Mucosa of descending colon (tissue), 3 donors: ENCODE results near the gene CASP10. TPM values are rescaled to one million over a fixed set of nuclear protein-coding genes. Genes with fewer than 3 reads are reported as not detected.

Experiments
- ATAC-seq: fragments of 200-7000 bp; cut with Tn5 transposase; one replicate; pipeline ENCODE4 v1.9.1; 2020; ENCODE audit warnings: mild to moderate bottlenecking, moderate library complexity
- DNase-seq, 3 donors: peaks; one replicate each; pipeline ENCODE4 v3.0.0-alpha.2; 2020
- H3K36me3 ChIP-seq: fragments of 200-600 bp; one replicate; pipeline ENCODE4 v1.8.0; 2021; ENCODE audit warnings: low read depth, mild to moderate bottlenecking
- H3K4me1 ChIP-seq: fragments of 200-600 bp; one replicate; pipeline ENCODE4 v1.8.0; 2021; ENCODE audit warnings: low read depth, mild to moderate bottlenecking
- H3K4me3 ChIP-seq: fragments of 200-600 bp; one replicate; pipeline ENCODE4 v1.8.0; 2021; ENCODE audit warnings: mild to moderate bottlenecking
- H3K9me3 ChIP-seq: fragments of 200-600 bp; one replicate; pipeline ENCODE4 v1.8.0; 2021; ENCODE audit warnings: mild to moderate bottlenecking
- intact Hi-C, 2 donors: fragments of 100-400 bp; cut with DNase I in 1 of 2; cut with micrococcal nuclease in 1 of 2; formaldehyde crosslinking; loops; one replicate each; pipeline versions ENCODE4 v1.11.0 to v1.11.1; 2022; cut with DNase I, micrococcal nuclease
- total RNA-seq, 3 donors: library from RNA; stranded (reverse); fragmentation: NEBNext Ultra II Directional in 2 of 3; extraction: Animal tissue kit (Norgen Biotek cat#: 25700) in 2 of 3; gene quantifications; one replicate each; pipeline versions ENCODE4 v1.2.1 to v1.2.4, GENCODE V29; 2021 to 2023
- TF ChIP-seq, protein P1 (sequence below): fragments of 200-600 bp; IDR thresholded peaks from one replicate; pipeline ENCODE4 v1.8.0; 2022; ENCODE audit warnings: antibody characterized with exemption, mild to moderate bottlenecking
- donor health status: DM: no; HTN: no; CAD: no; lungs with moderate emphysema.
- donor health status: DM: no; HTN: no; CAD: no.
- donor health status: DM: no; HTN: yes; CAD: no.

CASP10 gene
- total RNA-seq, 3 donors from 2014 or later = 38.6 to 66.1 (median 58.5) TPM

GRCh38 chr2:201204655-201205514 lies 21.9 kb downstream of the CASP10 start:
- TF ChIP-seq, protein P1, sequence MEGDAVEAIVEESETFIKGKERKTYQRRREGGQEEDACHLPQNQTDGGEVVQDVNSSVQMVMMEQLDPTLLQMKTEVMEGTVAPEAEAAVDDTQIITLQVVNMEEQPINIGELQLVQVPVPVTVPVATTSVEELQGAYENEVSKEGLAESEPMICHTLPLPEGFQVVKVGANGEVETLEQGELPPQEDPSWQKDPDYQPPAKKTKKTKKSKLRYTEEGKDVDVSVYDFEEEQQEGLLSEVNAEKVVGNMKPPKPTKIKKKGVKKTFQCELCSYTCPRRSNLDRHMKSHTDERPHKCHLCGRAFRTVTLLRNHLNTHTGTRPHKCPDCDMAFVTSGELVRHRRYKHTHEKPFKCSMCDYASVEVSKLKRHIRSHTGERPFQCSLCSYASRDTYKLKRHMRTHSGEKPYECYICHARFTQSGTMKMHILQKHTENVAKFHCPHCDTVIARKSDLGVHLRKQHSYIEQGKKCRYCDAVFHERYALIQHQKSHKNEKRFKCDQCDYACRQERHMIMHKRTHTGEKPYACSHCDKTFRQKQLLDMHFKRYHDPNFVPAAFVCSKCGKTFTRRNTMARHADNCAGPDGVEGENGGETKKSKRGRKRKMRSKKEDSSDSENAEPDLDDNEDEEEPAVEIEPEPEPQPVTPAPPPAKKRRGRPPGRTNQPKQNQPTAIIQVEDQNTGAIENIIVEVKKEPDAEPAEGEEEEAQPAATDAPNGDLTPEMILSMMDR = no peak
- H3K9me3 ChIP-seq = no peaks in the 10 kb centered on the region
- no peak for ATAC-seq
- H3K4me1 ChIP-seq = no peaks in the 10 kb centered on the region
- H3K4me3 ChIP-seq = no peak overlapping the region
- no peak for DNase-seq
- intact Hi-C loops = no loop called here
- H3K36me3 ChIP-seq = no peaks in the 10 kb centered on the region

DNA sequence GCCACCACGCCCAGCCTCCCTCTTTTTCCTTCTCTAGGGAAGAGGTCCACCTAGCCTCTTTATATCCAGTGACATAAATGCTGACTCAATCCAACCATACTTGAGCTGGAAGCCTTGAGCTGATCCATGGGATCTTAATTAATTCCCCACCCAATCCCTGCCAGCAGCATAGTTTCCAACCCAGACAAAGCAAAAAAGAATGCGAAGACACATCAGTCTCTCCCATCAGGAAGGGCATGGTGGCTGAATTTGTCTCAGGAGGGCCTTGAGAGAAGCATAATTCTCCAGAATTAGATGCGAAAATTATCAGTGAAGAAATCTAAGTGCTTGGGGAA lies 22.5 kb downstream of the CASP10 start:
- H3K4me1 ChIP-seq = no peaks in the 10 kb centered on the region
- TF ChIP-seq, protein P1 = no peak
- intact Hi-C loops = no loop called here
- no peak for ATAC-seq
- no peak overlapping the region for H3K4me3 ChIP-seq
- H3K36me3 ChIP-seq = no peaks in the 10 kb centered on the region
- no peaks in the 10 kb centered on the region for H3K9me3 ChIP-seq
- DNase-seq = no peak

- no peaks in the 10 kb centered on the region for H3K9me3 ChIP-seq
- no peaks in the 10 kb centered on the region for H3K4me1 ChIP-seq
- no peak overlapping the region for H3K4me3 ChIP-seq
- ATAC-seq (peak; percentile 74), DNase-seq (no peak)
- intact Hi-C loops = no loop called here
- no peaks in the 10 kb centered on the region for H3K36me3 ChIP-seq
- TF ChIP-seq, protein P1 = no peak
These were observed 25.8 kb downstream of the CASP10 start for GRCh38 chr2:201208563-201209252.

DNA sequence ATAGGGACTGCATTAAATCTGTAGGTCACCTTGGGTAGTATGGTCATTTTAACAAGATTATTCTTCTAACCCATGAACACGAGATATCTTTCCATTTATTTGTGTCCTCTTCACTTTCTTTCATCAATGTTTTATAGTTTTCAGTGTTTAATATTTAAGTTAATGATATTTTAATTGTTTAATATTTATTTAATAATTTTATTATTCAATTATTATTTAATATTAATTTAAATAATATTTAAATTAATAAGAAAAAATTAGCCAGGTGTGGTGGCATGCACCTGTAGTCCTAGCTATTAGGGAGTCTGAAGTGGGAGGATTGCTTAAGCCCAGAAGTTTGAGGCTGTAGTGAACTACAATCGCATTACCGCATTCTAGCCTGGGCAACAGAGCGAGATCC lies 33.0 kb downstream of the CASP10 start:
- ATAC-seq = no peak

GRCh38 chr2:201216918-201217317 lies 34.0 kb downstream of the CASP10 start:
- TF ChIP-seq, protein P1 = no peak
- no peak for DNase-seq
- Histone ChIP-seq H3K4me1 (peaks cover 9% of the 10 kb centered on the region), H3K4me3 (no peak overlapping the region), H3K36me3 (no peaks in the 10 kb centered on the region), H3K9me3 (no peaks in the 10 kb centered on the region)
- no peak for ATAC-seq
- intact Hi-C loops = no loop called here

More for the DNA sequence above, 33.0 kb downstream of the CASP10 start:
- intact Hi-C loops = no loop called here
- DNase-seq = no peak
- TF ChIP-seq, protein P1 = no peak
- no peaks in the 10 kb centered on the region for H3K9me3 ChIP-seq
- H3K4me3 ChIP-seq = no peak overlapping the region
- H3K36me3 ChIP-seq = no peaks in the 10 kb centered on the region
- peaks cover 8% of the 10 kb centered on the region for H3K4me1 ChIP-seq
